ENCODE results near the gene KLHL35.
A peak's percentile ranks its signal among the peaks of the same experiment; 100 is the strongest.

Gene KLHL35

GRCh38 chr11:75475767-75476650, 43.0 kb upstream of the KLHL35 start:
- peak overlapping the region; percentile 4 for H3K27ac ChIP-seq
- H3K79me2 ChIP-seq: no peaks in the 10 kb centered on the region
- H3K4me3 ChIP-seq (ENCODE audit: low read depth, low read length): no peak overlapping the region
- TF ChIP-seq CTCF (IDR thresholded peaks at IDR 0.05): no peak
- no peaks in the 10 kb centered on the region for H3K9me3 ChIP-seq (ENCODE audit: control insufficient read depth, low read length)
- H3K9ac ChIP-seq: no peak overlapping the region
- H3K4me1 ChIP-seq: no peaks in the 10 kb centered on the region
- no peaks in the 10 kb centered on the region for H3K36me3 ChIP-seq (ENCODE audit: control insufficient read depth, insufficient read depth, low read length)
- H3K27me3 ChIP-seq (ENCODE audit: control insufficient read depth, insufficient read depth, low read length): no peaks in the 10 kb centered on the region
- no peak overlapping the region for H2AFZ ChIP-seq
- H3K4me2 ChIP-seq (ENCODE audit: low read length): no peak overlapping the region

GRCh38 chr11:75474878-75475766, 42.1 kb upstream of the KLHL35 start:
- H3K36me3 ChIP-seq (ENCODE audit: control insufficient read depth, insufficient read depth, low read length): no peaks in the 10 kb centered on the region
- no peaks in the 10 kb centered on the region for H3K79me2 ChIP-seq
- H3K4me1 ChIP-seq: no peaks in the 10 kb centered on the region
- H3K9ac ChIP-seq: no peak overlapping the region
- TF ChIP-seq CTCF (IDR thresholded peaks at IDR 0.05): no peak
- no peak overlapping the region for H3K4me2 ChIP-seq (ENCODE audit: low read length)
- no peaks in the 10 kb centered on the region for H3K27me3 ChIP-seq (ENCODE audit: control insufficient read depth, insufficient read depth, low read length)
- H2AFZ ChIP-seq: no peak overlapping the region
- no peaks in the 10 kb centered on the region for H3K9me3 ChIP-seq (ENCODE audit: control insufficient read depth, low read length)
- H3K4me3 ChIP-seq (ENCODE audit: low read depth, low read length): no peak overlapping the region
- H3K27ac ChIP-seq: no peak overlapping the region

DNA sequence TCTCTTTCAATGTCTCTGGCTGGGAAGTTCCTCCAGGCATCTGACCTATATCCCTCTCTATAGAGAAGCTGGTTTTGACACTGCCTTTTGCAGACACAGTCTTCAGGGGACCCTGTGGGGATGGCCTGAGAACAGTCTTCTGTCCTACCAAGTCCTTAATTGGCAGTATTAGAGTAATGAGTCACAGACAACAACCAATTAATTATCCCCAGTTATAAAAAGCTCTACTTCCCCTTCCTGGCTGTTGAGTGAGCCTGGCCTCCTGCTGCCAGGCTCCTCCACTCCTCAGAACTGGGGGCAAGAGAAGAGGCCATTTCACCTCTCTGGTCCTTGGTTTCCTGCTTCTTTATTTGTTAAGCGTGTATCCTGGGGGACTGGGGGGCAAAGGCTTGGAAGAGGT, 41.2 kb upstream of the KLHL35 start:
- Histone ChIP-seq H3K27me3 (ENCODE audit: control insufficient read depth, insufficient read depth, low read length) (no peaks in the 10 kb centered on the region), H3K27ac (no peak overlapping the region), H3K4me3 (ENCODE audit: low read depth, low read length) (no peak overlapping the region), H3K79me2 (no peaks in the 10 kb centered on the region), H3K4me2 (ENCODE audit: low read length) (no peak overlapping the region), H2AFZ (no peak overlapping the region), H3K9me3 (ENCODE audit: control insufficient read depth, low read length) (no peaks in the 10 kb centered on the region), H3K36me3 (ENCODE audit: control insufficient read depth, insufficient read depth, low read length) (no peaks in the 10 kb centered on the region), H3K4me1 (no peaks in the 10 kb centered on the region), H3K9ac (no peak overlapping the region)
- TF ChIP-seq CTCF (IDR thresholded peaks at IDR 0.05): no peak

DNA sequence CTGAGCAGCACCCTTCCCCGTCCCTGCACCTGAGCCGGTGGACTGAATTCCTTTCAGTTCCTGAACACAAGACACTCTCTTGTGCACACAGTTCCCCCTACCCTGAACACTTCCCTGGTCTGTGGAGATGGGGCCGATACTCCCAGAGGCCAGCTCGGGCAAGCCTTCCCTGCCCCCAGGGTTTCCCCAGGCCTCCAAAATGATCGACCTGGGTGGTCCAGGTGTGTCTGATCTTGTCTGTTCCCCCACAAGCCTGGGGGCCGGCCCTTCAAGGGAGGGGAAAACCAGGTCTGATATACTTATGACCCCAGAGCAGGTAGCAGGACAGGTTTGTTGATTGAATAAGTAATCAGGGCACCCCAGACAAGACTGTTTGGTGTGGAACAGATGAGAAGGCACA, 40.7 kb upstream of the KLHL35 start:
- no peak overlapping the region for H3K4me2 ChIP-seq (ENCODE audit: low read length)
- H3K36me3 ChIP-seq (ENCODE audit: control insufficient read depth, insufficient read depth, low read length): no peaks in the 10 kb centered on the region
- H3K9me3 ChIP-seq (ENCODE audit: control insufficient read depth, low read length): no peaks in the 10 kb centered on the region
- no peaks in the 10 kb centered on the region for H3K4me1 ChIP-seq
- H3K27me3 ChIP-seq (ENCODE audit: control insufficient read depth, insufficient read depth, low read length): no peaks in the 10 kb centered on the region
- no peaks in the 10 kb centered on the region for H3K79me2 ChIP-seq
- no peak overlapping the region for H3K27ac ChIP-seq
- no peak for TF ChIP-seq CTCF (IDR thresholded peaks at IDR 0.05)
- H3K9ac ChIP-seq: no peak overlapping the region
- H3K4me3 ChIP-seq (ENCODE audit: low read depth, low read length): no peak overlapping the region
- H2AFZ ChIP-seq: no peak overlapping the region
